OCI-LY1 (cell line): ENCODE data around the gene HORMAD1.

Experiments used
- H2AFZ ChIP-seq: fragments of 200-600 bp; sonication (generic), shearing (Covaris generic); 2 replicates; pipeline ENCODE4 v1.6.0; 2014; ENCODE audit warnings: antibody characterized with exemption, mild to moderate bottlenecking, low read length
- H3F3A ChIP-seq: fragments of 200-600 bp; sonication (generic), shearing (Covaris generic); 2 replicates; pipeline ENCODE4 v1.6.0; 2014; ENCODE audit warnings: mild to moderate bottlenecking, antibody characterized with exemption, low read length, moderate library complexity; ENCODE audit not compliant: insufficient read depth
- H3K27ac ChIP-seq: fragments of 200-600 bp; sonication (generic); 2 replicates; pipeline ENCODE4 v1.5.1; 2014; ENCODE audit warnings: low read length, mixed run types, mild to moderate bottlenecking, low read depth; ENCODE audit not compliant: poor library complexity, severe bottlenecking
- H3K27me3 ChIP-seq: fragments of 200-600 bp; sonication (generic); 2 replicates; pipeline ENCODE4 v1.6.0; 2014; ENCODE audit warnings: antibody characterized with exemption, mild to moderate bottlenecking, low read length, moderate library complexity; ENCODE audit not compliant: insufficient read depth
- H3K36me3 ChIP-seq: fragments of 200-600 bp; sonication (generic); 2 replicates; pipeline ENCODE4 v1.6.1; 2014; ENCODE audit warnings: mild to moderate bottlenecking, antibody characterized with exemption, low read length, moderate library complexity, mixed read lengths; ENCODE audit not compliant: insufficient read depth
- H3K4me1 ChIP-seq: fragments of 200-600 bp; sonication (generic); 2 replicates; pipeline ENCODE4 v1.5.1; 2014; ENCODE audit warnings: mild to moderate bottlenecking, low read length, moderate library complexity; ENCODE audit not compliant: insufficient read depth, severe bottlenecking
- H3K4me2 ChIP-seq: fragments of 200-600 bp; sonication (generic), shearing (Covaris generic); 2 replicates; pipeline ENCODE4 v1.6.1; 2014; ENCODE audit warnings: low read length
- H3K4me3 ChIP-seq: fragments of 200-600 bp; sonication (generic); 2 replicates; pipeline ENCODE4 v1.5.1; 2014; ENCODE audit warnings: low read length, low read depth, mild to moderate bottlenecking, mixed read lengths; ENCODE audit not compliant: poor library complexity, severe bottlenecking
- H3K79me2 ChIP-seq: fragments of 200-600 bp; shearing (Covaris generic); 2 replicates; pipeline ENCODE4 v1.6.1; 2016; ENCODE audit warnings: mixed run types, low read length, mixed read lengths; ENCODE audit not compliant: insufficient read depth
- H3K9ac ChIP-seq: fragments of 200-600 bp; sonication (generic), shearing (Covaris generic); 2 replicates; pipeline ENCODE4 v1.6.1; 2014; ENCODE audit warnings: mild to moderate bottlenecking, low read length, mixed read lengths
- H3K9me2 ChIP-seq: fragments of 200-600 bp; sonication (generic), shearing (Covaris generic); 2 replicates; pipeline ENCODE4 v1.6.1; 2014; ENCODE audit warnings: low read depth, mild to moderate bottlenecking, low read length, mixed read lengths
- H3K9me3 ChIP-seq: fragments of 200-600 bp; shearing (Covaris generic); 2 replicates; pipeline ENCODE4 v1.6.1; 2014; ENCODE audit warnings: low read length, mixed read lengths
- H4K20me1 ChIP-seq: fragments of 200-600 bp; sonication (generic), shearing (Covaris generic); 2 replicates; pipeline ENCODE4 v1.6.0; 2016; ENCODE audit warnings: mild to moderate bottlenecking, low read length; ENCODE audit not compliant: insufficient read depth
- CTCF ChIP-seq: fragments of 200-600 bp; sonication (generic), shearing (Covaris generic); IDR thresholded peaks from 2 replicates; pipeline ENCODE4 v1.5.1; 2017; ENCODE audit warnings: mild to moderate bottlenecking, antibody characterized with exemption, low read length, moderate library complexity, mixed read lengths
- EZH2 ChIP-seq: fragments of 200-600 bp; sonication (generic), shearing (Covaris generic); IDR thresholded peaks from 2 replicates; pipeline ENCODE4 v1.8.0; 2017; ENCODE audit warnings: borderline replicate concordance, mixed run types, mild to moderate bottlenecking, antibody characterized with exemption, low read length, moderate library complexity, mixed read lengths

The HORMAD1 gene

GRCh38 chr1:150678988-150679387 lies 41.7 kb downstream of the HORMAD1 start:
- Histone ChIP-seq H3K4me2 (no peak overlapping the region), H3K36me3 (0 out of 2 replicates have a peak, but pooled peaks cover 7% of the 10 kb centered on the region), H3K9me2 (no peaks in the 10 kb centered on the region), H3K27me3 (no peaks in the 10 kb centered on the region), H3K4me3 (no peak overlapping the region), H3K9ac (no peak overlapping the region), H3K9me3 (no peaks in the 10 kb centered on the region), H4K20me1 (no peaks in the 10 kb centered on the region), H3K79me2 (no peaks in the 10 kb centered on the region), H2AFZ (no peak overlapping the region), H3K27ac (no peak overlapping the region), H3F3A (no peaks in the 10 kb centered on the region), H3K4me1 (peaks cover 5% of the 10 kb centered on the region)
- TF ChIP-seq CTCF (no peak), EZH2 (no peak)

GRCh38 chr1:150674881-150675280 lies 45.8 kb downstream of the HORMAD1 start:
- no peaks in the 10 kb centered on the region for H3K9me3 ChIP-seq
- no peak overlapping the region for H3K4me2 ChIP-seq
- no peak for TF ChIP-seq CTCF
- no peak for TF ChIP-seq EZH2
- no peaks in the 10 kb centered on the region for H3K79me2 ChIP-seq
- 0 out of 2 replicates have a peak, but pooled peaks cover 7% of the 10 kb centered on the region for H3K36me3 ChIP-seq
- no peaks in the 10 kb centered on the region for H4K20me1 ChIP-seq
- no peak overlapping the region for H3K4me3 ChIP-seq
- no peaks in the 10 kb centered on the region for H3K27me3 ChIP-seq
- no peak overlapping the region for H2AFZ ChIP-seq
- no peaks in the 10 kb centered on the region for H3K4me1 ChIP-seq
- no peak overlapping the region for H3K9ac ChIP-seq
- no peaks in the 10 kb centered on the region for H3K9me2 ChIP-seq
- no peaks in the 10 kb centered on the region for H3F3A ChIP-seq
- H3K27ac ChIP-seq, result no peak overlapping the region

GRCh38 chr1:150663321-150663720 lies 57.4 kb downstream of the HORMAD1 start:
- no peak overlapping the region for H3K4me3 ChIP-seq
- H3K4me2 ChIP-seq, result no peak overlapping the region
- TF ChIP-seq EZH2, result no peak
- TF ChIP-seq CTCF, result no peak
- H3K9me3 ChIP-seq, result no peaks in the 10 kb centered on the region
- peaks cover 36% of the 10 kb centered on the region for H3K36me3 ChIP-seq
- H4K20me1 ChIP-seq, result no peaks in the 10 kb centered on the region
- no peaks in the 10 kb centered on the region for H3K27me3 ChIP-seq
- H3K9me2 ChIP-seq, result no peaks in the 10 kb centered on the region
- H3K9ac ChIP-seq, result no peak overlapping the region
- no peaks in the 10 kb centered on the region for H3K4me1 ChIP-seq
- no peak overlapping the region for H3K27ac ChIP-seq
- H3K79me2 ChIP-seq, result no peaks in the 10 kb centered on the region
- no peaks in the 10 kb centered on the region for H3F3A ChIP-seq
- no peak overlapping the region for H2AFZ ChIP-seq
